ENCODE measurements around the gene SCAMP1. TPM values are rescaled to one million over a fixed set of nuclear protein-coding genes. Genes with fewer than 3 reads are reported as not detected.
A peak's percentile ranks its signal among the peaks of the same experiment; 100 is the strongest.

SCAMP1 gene
- polyA plus RNA-seq, 1 of the 3 experiments (the other 2 are of a cell fraction), result 11.5 TPM

- Histone ChIP-seq H3K79me2 (ENCODE audit: insufficient read depth) (peaks cover 96% of the 10 kb centered on the region), H3K9me3 (no peaks in the 10 kb centered on the region), H3K27me3 (ENCODE audit: insufficient read depth) (no peaks in the 10 kb centered on the region), H3F3A (replicated peaks; ENCODE audit: insufficient read depth) (peaks cover 22% of the 10 kb centered on the region), H3K27ac (ENCODE audit: low read depth in 2 of 2, low read length in 1 of 2) (peak overlapping the region in 1 of 2 experiments; percentile 99; a peak in 1 of 4 replicates), H3K9ac (no peak overlapping the region), H3K4me1 (ENCODE audit: control insufficient read depth in 1 of 2, insufficient read depth in 2 of 2, low read depth in 1 of 2, low read length in 1 of 2) (peaks cover 34 to 42% of the 10 kb centered on the region in 2 experiments), H3K9me2 (no peaks in the 10 kb centered on the region), H3K4me2 (no peak overlapping the region), H3K36me3 (replicated peaks in 1 of 2; ENCODE audit: control insufficient read depth in 1 of 2, insufficient read depth in 2 of 2, low read length in 1 of 2) (peaks cover 3 to 13% of the 10 kb centered on the region in 2 experiments), H3K4me3 (ENCODE audit: low read depth in 2 of 2, low read length in 1 of 2) (no peak overlapping the region), H4K20me1 (ENCODE audit: insufficient read depth) (no peaks in the 10 kb centered on the region), H2AFZ (ENCODE audit: low read depth) (no peak overlapping the region)
- ChIA-PET POLR2A (no interaction called here), CTCF (no interaction called here)
- no peak for DNase-seq
- TF ChIP-seq CHD2 (IDR thresholded peaks at IDR 0.05; ENCODE audit: low read length, partially characterized antibody), result no peak
- TF ChIP-seq JUND (IDR thresholded peaks at IDR 0.05), result no peak
- no peak for TF ChIP-seq TCF12 (IDR thresholded peaks at IDR 0.05)
- no peak for TF ChIP-seq RFX5 (IDR thresholded peaks at IDR 0.05; ENCODE audit: low read length)
- no peak for TF ChIP-seq IRF3 (IDR thresholded peaks at IDR 0.05; ENCODE audit: low read depth, low read length)
- no peak for TF ChIP-seq RAD21 (IDR thresholded peaks at IDR 0.05; ENCODE audit: low read length)
- TF ChIP-seq USF1 (IDR thresholded peaks at IDR 0.05; ENCODE audit: borderline replicate concordance, low read depth), result no peak
- TF ChIP-seq ZBTB33 (IDR thresholded peaks at IDR 0.05; ENCODE audit: borderline replicate concordance, low read depth), result no peak
- no peak for TF ChIP-seq RCOR1 (IDR thresholded peaks at IDR 0.05; ENCODE audit: low read length)
- TF ChIP-seq RXRA (IDR thresholded peaks at IDR 0.05; ENCODE audit: borderline replicate concordance, low read depth), result no peak
- TF ChIP-seq GABPA (IDR thresholded peaks at IDR 0.05; ENCODE audit: low read depth), result no peak
- TF ChIP-seq, protein P1, sequence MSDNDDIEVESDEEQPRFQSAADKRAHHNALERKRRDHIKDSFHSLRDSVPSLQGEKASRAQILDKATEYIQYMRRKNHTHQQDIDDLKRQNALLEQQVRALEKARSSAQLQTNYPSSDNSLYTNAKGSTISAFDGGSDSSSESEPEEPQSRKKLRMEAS (IDR thresholded peaks at IDR 0.05; ENCODE audit: low read depth), result no peak
- TF ChIP-seq, protein P2, sequence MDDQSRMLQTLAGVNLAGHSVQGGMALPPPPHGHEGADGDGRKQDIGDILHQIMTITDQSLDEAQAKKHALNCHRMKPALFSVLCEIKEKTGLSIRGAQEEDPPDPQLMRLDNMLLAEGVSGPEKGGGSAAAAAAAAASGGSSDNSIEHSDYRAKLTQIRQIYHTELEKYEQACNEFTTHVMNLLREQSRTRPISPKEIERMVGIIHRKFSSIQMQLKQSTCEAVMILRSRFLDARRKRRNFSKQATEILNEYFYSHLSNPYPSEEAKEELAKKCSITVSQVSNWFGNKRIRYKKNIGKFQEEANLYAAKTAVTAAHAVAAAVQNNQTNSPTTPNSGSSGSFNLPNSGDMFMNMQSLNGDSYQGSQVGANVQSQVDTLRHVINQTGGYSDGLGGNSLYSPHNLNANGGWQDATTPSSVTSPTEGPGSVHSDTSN (IDR thresholded peaks at IDR 0.05), result no peak
- 94% methylated on average over 1 of the region's 1 CpG for WGBS (ENCODE audit: low lambda C conversion rate)
Observed at GRCh38 chr5:78499485-78499884, 139.1 kb downstream of the SCAMP1 start.

- Histone ChIP-seq H3F3A (replicated peaks; ENCODE audit: insufficient read depth) (peaks cover 24% of the 10 kb centered on the region), H3K9ac (no peak overlapping the region), H3K27ac (ENCODE audit: low read depth in 2 of 2, low read length in 1 of 2) (peak overlapping the region in 1 of 2 experiments; percentile 99; a peak in 2 of 4 replicates), H2AFZ (ENCODE audit: low read depth) (no peak overlapping the region), H3K4me3 (ENCODE audit: low read depth in 2 of 2, low read length in 1 of 2) (no peak overlapping the region), H3K79me2 (ENCODE audit: insufficient read depth) (peaks cover 92% of the 10 kb centered on the region), H3K27me3 (ENCODE audit: insufficient read depth) (no peaks in the 10 kb centered on the region), H3K36me3 (replicated peaks in 1 of 2; ENCODE audit: control insufficient read depth in 1 of 2, insufficient read depth in 2 of 2, low read length in 1 of 2) (peaks cover 0 to 13% of the 10 kb centered on the region in 2 experiments), H4K20me1 (ENCODE audit: insufficient read depth) (no peaks in the 10 kb centered on the region), H3K9me2 (no peaks in the 10 kb centered on the region), H3K4me1 (ENCODE audit: control insufficient read depth in 1 of 2, insufficient read depth in 2 of 2, low read depth in 1 of 2, low read length in 1 of 2) (peaks cover 37 to 47% of the 10 kb centered on the region in 2 experiments), H3K4me2 (no peak overlapping the region), H3K9me3 (no peaks in the 10 kb centered on the region)
- WGBS (ENCODE audit: low lambda C conversion rate), result 95% methylated on average over 2 of the region's 2 CpGs
- CTCF ChIA-PET, result no interaction called here
- POLR2A ChIA-PET, result no interaction called here
- DNase-seq, result no peak
- TF ChIP-seq, protein P2 (IDR thresholded peaks at IDR 0.05), result no peak
- TF ChIP-seq NRF1 (IDR thresholded peaks at IDR 0.05; ENCODE audit: low read depth, low read length), result no peak
- TF ChIP-seq TAF1 (IDR thresholded peaks at IDR 0.05; ENCODE audit: borderline replicate concordance, low read depth, low read length), result no peak
- no peak for TF ChIP-seq FOXM1 (IDR thresholded peaks at IDR 0.05; ENCODE audit: low read depth)
- no peak for TF ChIP-seq RCOR1 (IDR thresholded peaks at IDR 0.05; ENCODE audit: low read length)
- TF ChIP-seq SMC3 (IDR thresholded peaks at IDR 0.05; ENCODE audit: low read depth, low read length), result no peak
- TF ChIP-seq, protein P1 (IDR thresholded peaks at IDR 0.05; ENCODE audit: low read depth), result no peak
- TF ChIP-seq, protein P3, sequence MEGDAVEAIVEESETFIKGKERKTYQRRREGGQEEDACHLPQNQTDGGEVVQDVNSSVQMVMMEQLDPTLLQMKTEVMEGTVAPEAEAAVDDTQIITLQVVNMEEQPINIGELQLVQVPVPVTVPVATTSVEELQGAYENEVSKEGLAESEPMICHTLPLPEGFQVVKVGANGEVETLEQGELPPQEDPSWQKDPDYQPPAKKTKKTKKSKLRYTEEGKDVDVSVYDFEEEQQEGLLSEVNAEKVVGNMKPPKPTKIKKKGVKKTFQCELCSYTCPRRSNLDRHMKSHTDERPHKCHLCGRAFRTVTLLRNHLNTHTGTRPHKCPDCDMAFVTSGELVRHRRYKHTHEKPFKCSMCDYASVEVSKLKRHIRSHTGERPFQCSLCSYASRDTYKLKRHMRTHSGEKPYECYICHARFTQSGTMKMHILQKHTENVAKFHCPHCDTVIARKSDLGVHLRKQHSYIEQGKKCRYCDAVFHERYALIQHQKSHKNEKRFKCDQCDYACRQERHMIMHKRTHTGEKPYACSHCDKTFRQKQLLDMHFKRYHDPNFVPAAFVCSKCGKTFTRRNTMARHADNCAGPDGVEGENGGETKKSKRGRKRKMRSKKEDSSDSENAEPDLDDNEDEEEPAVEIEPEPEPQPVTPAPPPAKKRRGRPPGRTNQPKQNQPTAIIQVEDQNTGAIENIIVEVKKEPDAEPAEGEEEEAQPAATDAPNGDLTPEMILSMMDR (IDR thresholded peaks at IDR 0.05), result no peak
- TF ChIP-seq TCF12 (IDR thresholded peaks at IDR 0.05), result no peak
- TF ChIP-seq ELF1 (IDR thresholded peaks at IDR 0.05), result no peak
Observed at GRCh38 chr5:78500028-78500427, 139.6 kb downstream of the SCAMP1 start.
